Measurements from ENCODE around the gene GPBAR1. TPM values are rescaled to one million over a fixed set of nuclear protein-coding genes. Genes with fewer than 3 reads are reported as not detected.

Gene GPBAR1
- total RNA-seq, 1 donor from 2014 or later = 0.68 TPM

DNA sequence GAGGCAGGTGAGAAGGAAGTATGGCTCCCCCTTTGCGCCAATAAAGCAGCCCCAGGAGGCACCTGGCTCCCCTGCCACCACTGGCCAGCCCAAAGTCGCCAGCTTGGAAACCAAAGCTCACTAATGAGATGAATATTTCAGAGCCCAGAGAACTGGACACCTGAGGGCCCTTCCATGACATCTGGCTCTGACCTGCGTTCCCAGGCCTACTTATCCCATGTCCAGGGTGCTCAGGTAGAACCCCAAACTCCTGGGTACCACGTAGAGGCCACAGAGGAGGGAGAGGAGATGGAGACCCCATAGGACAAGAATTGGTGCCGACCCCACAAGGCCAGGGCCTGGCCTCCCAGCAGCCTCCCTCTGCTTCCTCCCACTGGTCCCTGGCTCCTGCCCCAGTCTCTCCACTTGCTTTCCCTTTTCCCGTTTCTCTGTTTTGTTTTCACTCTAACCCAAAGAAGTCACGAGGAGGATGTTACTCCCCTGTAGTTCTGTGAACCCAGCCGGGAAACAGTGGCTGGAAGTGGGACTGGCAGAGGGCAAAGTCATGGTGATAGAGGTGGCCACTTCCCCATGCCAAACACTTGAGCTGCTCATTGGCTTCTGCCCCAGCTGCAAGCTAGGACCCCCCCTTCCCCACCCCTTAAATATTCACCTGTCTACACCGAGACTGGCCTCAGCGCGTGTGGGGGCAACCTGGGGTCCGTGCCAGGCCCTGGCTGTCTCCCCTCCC lies 30.7 kb downstream of the GPBAR1 start:
- intact Hi-C loops (cut with micrococcal nuclease) = loop anchor here (1.0 to 5.0 kb wide), 2 partner anchors 21 to 76 kb away; partner anchors contain the start of genes AAMP and PNKD
- Mint-ChIP-seq H3K9me3 (no peaks in the 10 kb centered on the region), H3K27me3 (peaks cover 3% of the 10 kb centered on the region), H3K27ac (peak overlapping the region; percentile 91), H3K36me3 (ENCODE audit: low read depth) (peaks cover 11% of the 10 kb centered on the region), H3K4me1 (peaks cover 54% of the 10 kb centered on the region), H3K4me3 (peak overlapping the region; percentile 94)
- DNase-seq = peak; percentile 70

DNA sequence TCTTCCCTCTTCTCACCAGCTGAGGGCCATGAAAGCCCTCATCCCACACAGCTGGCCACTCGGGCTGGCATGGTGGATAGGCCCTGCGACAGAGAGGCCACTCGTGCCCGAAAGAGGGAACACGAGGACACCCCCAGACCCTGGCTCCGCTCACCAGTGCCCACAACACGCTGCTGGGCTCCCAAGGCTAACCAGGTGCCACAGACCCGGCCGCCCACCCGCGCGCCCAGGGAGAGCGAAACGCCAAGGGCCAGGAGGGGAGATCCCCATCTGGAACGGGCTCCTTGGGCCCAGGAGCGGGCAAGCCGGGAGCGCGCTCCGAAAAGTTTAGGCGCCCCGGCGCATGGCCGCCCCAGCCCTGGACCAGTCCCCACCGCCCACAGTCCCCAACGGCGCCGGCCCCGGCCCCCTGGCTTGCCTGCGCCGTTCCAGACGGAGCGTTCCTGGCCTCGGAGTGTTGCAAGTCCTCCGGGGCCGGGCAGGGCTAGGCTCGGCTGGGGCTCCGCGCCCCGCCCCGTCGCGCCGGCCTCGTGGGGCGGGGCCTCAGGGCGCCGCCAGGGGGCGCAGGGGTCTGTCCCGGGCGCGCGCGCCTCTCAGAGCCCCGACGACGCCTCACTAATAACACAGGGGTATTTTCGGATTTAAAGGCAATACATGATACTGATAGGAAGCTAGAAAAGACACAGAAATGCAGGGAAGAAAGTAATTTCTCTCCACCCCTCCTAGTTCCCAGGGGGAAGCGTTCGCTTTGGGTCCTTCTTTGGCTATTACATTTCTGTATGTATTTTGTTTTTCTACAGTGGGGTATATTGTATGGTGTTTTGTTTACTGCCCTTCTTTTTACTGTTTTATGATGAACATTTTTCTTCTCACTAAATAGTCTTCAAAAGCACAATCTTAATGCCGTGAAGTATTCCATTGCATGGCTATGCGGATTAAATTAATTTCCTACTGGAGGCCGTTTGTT lies 31.5 kb downstream of the GPBAR1 start, which contains the start of gene TMBIM1:
TMBIM1 (minus strand) TSS at position 456 of the 967 bp plus-strand sequence. CDS start 10,362 bp downstream, outside the sequence.
- H3K27me3 Mint-ChIP-seq = peaks cover 3% of the 10 kb centered on the region
- H3K36me3 Mint-ChIP-seq (ENCODE audit: low read depth) = peaks cover 8% of the 10 kb centered on the region
- H3K9me3 Mint-ChIP-seq = no peaks in the 10 kb centered on the region
- intact Hi-C loops (cut with micrococcal nuclease) = loop anchor here (5.0 kb wide), 1 partner anchor 75 kb away; no protein-coding TSS in a partner anchor
- DNase-seq = peak; percentile 96
- H3K27ac Mint-ChIP-seq = peak within 1 kb of the TSS; percentile 91
- peaks cover 45% of the 10 kb centered on the region for H3K4me1 Mint-ChIP-seq
- peak within 1 kb of the TSS; percentile 94 for H3K4me3 Mint-ChIP-seq

DNA sequence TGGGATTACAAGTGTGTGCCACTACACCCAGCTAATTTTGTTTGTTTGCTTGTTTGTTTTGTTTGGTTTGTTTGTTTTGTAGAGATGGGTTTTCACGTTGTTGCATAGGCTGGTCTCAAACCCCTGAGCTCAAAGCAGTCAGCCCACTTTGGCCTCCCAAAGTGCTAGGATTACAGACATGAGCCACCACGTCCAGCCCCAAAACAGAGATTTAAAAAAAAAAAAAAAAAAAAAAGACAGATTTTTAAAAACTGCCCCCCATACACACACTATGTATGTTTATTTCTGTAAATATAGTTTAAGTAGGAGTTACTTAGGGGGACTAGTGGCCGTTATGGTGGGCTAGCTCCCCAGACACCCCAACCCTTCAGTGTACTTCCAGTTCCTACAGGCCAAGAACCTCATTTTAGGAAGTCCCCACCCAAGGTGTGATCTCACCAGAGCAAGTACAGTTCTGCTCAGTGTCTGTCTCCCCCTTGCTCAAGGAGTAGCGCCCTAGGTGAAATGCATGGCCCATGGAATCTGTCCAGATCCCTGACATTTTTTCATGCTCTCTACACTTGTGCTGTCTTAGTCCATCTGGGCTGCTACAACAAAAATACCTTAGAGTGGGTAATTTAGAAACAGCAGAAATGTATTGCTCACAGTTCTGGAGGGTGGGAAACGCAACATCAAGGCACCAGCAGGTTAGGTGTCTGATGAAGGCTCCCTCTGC lies 33.1 kb downstream of the GPBAR1 start:
- DNase-seq = peak; percentile 60
- no peaks in the 10 kb centered on the region for H3K9me3 Mint-ChIP-seq
- peaks cover 36% of the 10 kb centered on the region for H3K4me1 Mint-ChIP-seq
- peaks cover 3% of the 10 kb centered on the region for H3K36me3 Mint-ChIP-seq (ENCODE audit: low read depth)
- intact Hi-C loops (cut with micrococcal nuclease) = loop anchor here (5.0 kb wide), 1 partner anchor 73 kb away; no protein-coding TSS in a partner anchor
- H3K27me3 Mint-ChIP-seq = peaks cover 3% of the 10 kb centered on the region
- H3K27ac Mint-ChIP-seq = no peak overlapping the region
- H3K4me3 Mint-ChIP-seq = peak overlapping the region; percentile 9

DNA sequence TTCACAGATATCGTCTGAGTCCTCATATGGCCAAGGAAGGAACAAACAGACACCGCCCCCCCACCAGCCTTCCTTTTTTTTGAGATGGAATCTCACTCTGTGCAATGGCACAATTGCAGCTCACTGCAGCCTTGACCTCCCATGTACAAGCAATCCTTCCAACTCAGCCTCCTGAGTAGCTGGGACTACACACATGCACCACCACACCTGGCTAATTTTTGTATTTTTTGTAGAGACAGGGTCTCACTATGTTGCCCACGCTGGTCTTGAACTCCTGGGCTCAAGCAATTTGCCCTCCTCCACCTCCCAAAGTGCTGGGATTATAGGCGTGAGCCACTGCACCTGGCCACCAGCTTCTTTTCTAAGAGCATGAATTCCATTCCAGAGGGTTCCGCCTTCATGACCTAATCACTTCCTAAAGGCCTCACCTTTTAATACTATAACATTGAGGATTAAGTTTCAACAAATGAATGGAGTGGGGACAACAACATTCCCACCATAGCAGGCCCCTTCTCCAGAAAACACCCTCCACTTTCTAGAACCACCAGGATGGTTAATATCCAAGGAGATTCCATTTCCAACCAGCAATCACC lies 33.7 kb downstream of the GPBAR1 start:
- H3K27me3 Mint-ChIP-seq = peaks cover 3% of the 10 kb centered on the region
- peaks cover 33% of the 10 kb centered on the region for H3K4me1 Mint-ChIP-seq
- no peak overlapping the region for H3K4me3 Mint-ChIP-seq
- H3K9me3 Mint-ChIP-seq = no peaks in the 10 kb centered on the region
- DNase-seq = no peak
- H3K36me3 Mint-ChIP-seq (ENCODE audit: low read depth) = no peaks in the 10 kb centered on the region
- intact Hi-C loops (cut with micrococcal nuclease) = loop anchor here (5.0 kb wide), 1 partner anchor 73 kb away; no protein-coding TSS in a partner anchor
- no peak overlapping the region for H3K27ac Mint-ChIP-seq

DNA sequence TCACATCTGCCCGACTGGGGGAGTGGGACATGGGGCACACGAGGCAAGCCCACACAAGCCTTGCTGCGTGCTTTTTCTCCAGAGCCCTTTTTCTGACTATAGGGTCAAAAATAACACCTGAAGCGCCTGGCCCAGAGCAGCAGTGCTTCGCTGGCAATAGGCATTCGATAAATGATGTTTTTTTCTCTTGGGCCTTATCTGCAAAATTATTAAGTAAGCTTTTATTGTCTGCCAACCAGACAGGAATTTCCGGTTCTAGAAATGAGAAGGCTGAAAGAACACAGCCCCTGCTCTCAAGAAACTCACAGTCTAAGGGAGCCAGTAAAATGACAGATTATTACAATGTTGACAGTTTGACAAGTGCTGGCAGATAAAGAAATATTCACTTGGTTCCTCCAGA lies 34.2 kb downstream of the GPBAR1 start:
- DNase-seq = no peak
- intact Hi-C loops (cut with micrococcal nuclease) = no loop called here
- Mint-ChIP-seq H3K36me3 (ENCODE audit: low read depth) (no peaks in the 10 kb centered on the region), H3K27ac (no peak overlapping the region), H3K9me3 (no peaks in the 10 kb centered on the region), H3K4me3 (no peak overlapping the region), H3K27me3 (peaks cover 3% of the 10 kb centered on the region), H3K4me1 (peaks cover 28% of the 10 kb centered on the region)

- H3K36me3 Mint-ChIP-seq (ENCODE audit: low read depth) = no peaks in the 10 kb centered on the region
- intact Hi-C loops (cut with micrococcal nuclease) = no loop called here
- DNase-seq = no peak
- no peak overlapping the region for H3K27ac Mint-ChIP-seq
- H3K4me3 Mint-ChIP-seq = no peak overlapping the region
- peaks cover 3% of the 10 kb centered on the region for H3K27me3 Mint-ChIP-seq
- no peaks in the 10 kb centered on the region for H3K9me3 Mint-ChIP-seq
- peaks cover 18% of the 10 kb centered on the region for H3K4me1 Mint-ChIP-seq
Observed at GRCh38 chr2:218296200-218296599, 35.4 kb downstream of the GPBAR1 start.

- DNase-seq = peak; percentile 55
- intact Hi-C loops (cut with micrococcal nuclease) = no loop called here
- no peaks in the 10 kb centered on the region for H3K36me3 Mint-ChIP-seq (ENCODE audit: low read depth)
- H3K4me1 Mint-ChIP-seq = peaks cover 17% of the 10 kb centered on the region
- H3K9me3 Mint-ChIP-seq = no peaks in the 10 kb centered on the region
- H3K4me3 Mint-ChIP-seq = no peak overlapping the region
- H3K27ac Mint-ChIP-seq = no peak overlapping the region
- H3K27me3 Mint-ChIP-seq = peaks cover 3% of the 10 kb centered on the region
Observed at GRCh38 chr2:218296847-218297246, 36.0 kb downstream of the GPBAR1 start.

- H3K9me3 Mint-ChIP-seq = no peaks in the 10 kb centered on the region
- intact Hi-C loops (cut with micrococcal nuclease) = no loop called here
- DNase-seq = no peak
- no peak overlapping the region for H3K27ac Mint-ChIP-seq
- no peaks in the 10 kb centered on the region for H3K36me3 Mint-ChIP-seq (ENCODE audit: low read depth)
- H3K27me3 Mint-ChIP-seq = peaks cover 3% of the 10 kb centered on the region
- H3K4me3 Mint-ChIP-seq = no peak overlapping the region
- H3K4me1 Mint-ChIP-seq = peaks cover 11% of the 10 kb centered on the region
Observed at GRCh38 chr2:218298314-218298875, 37.6 kb downstream of the GPBAR1 start.

DNA sequence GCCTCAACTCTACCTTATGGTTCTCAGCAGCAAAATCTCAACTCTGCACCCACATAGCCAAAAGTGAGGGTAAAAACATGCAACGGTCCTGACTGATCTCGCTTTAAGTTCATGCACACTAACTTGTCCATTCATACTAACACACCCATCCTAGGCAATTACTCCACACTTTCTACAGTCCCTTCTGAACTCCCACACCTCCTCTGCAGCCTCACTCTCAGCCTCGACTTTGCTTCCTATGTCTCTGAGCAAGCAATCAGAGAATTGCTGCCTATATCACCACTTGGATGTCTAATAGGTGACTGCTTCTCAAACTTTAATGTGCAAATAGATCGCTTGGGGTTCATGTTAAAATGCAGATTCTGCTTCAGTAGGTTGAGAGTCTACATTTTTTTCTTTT lies 39.3 kb downstream of the GPBAR1 start:
- H3K36me3 Mint-ChIP-seq (ENCODE audit: low read depth) = no peaks in the 10 kb centered on the region
- no peak overlapping the region for H3K27ac Mint-ChIP-seq
- intact Hi-C loops (cut with micrococcal nuclease) = loop anchor here (2.0 kb wide), 3 partner anchors 17 to 349 kb away; no protein-coding TSS in a partner anchor
- H3K9me3 Mint-ChIP-seq = no peaks in the 10 kb centered on the region
- H3K4me3 Mint-ChIP-seq = no peak overlapping the region
- H3K27me3 Mint-ChIP-seq = peaks cover 3% of the 10 kb centered on the region
- no peak for DNase-seq
- H3K4me1 Mint-ChIP-seq = peaks cover 7% of the 10 kb centered on the region

DNA sequence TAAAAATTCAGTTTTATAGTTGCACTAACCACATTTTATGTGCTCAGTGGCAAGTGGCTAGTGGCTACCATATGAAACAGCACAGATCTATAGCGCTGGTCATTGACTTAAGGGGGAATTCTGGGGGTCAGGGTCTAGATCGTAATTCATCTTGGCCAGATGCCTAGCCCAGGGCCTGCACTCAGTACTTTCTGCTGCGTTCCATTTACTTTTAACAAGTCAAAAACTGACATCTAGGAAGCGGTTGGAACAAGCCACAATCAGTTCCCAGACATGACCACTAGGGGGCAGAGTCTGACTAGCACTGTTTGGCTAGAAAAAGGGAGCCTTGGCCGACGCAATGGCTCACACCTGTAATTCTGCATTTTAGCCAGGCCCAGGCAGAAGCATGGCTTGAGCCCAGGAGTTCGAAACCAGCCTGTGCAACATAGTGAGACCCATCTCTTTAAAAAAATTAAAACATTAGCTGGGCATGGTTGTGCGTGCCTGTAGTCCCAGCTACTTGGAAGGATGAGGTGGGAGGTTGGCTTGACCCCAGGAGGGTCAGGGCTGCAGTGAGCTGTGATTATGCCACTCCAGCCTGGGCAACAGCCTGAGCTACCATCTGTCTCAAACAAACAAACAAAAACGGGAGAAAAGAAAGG lies 40.5 kb downstream of the GPBAR1 start:
- Mint-ChIP-seq H3K36me3 (ENCODE audit: low read depth) (no peaks in the 10 kb centered on the region), H3K9me3 (no peaks in the 10 kb centered on the region), H3K4me3 (no peak overlapping the region), H3K27ac (no peak overlapping the region), H3K4me1 (peaks cover 5% of the 10 kb centered on the region), H3K27me3 (no peaks in the 10 kb centered on the region)
- intact Hi-C loops (cut with micrococcal nuclease) = loop anchor here (1.0 to 2.0 kb wide), 5 partner anchors 16 to 348 kb away; no protein-coding TSS in a partner anchor
- DNase-seq = peak; percentile 97

DNA sequence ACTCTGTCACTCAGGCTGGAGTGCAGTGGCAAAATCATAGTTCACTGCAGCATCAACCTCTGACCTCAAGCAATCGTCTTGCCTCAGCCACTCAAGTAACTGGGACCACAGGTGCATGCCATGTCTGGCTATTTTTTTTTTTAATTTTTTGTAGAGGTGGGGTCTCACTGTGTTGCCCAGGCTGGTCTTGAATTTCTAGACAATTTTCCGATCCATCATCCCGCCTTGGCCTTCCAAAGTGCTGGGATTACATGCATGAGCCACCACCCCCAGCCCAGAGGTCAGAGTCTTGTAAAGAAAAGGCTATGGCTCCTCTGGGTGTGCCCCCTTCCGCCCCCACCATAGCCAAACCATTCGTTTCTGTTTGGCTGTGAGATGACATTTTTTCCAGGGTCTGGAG lies 44.6 kb downstream of the GPBAR1 start:
- Mint-ChIP-seq H3K4me3 (no peak overlapping the region), H3K9me3 (no peaks in the 10 kb centered on the region), H3K36me3 (ENCODE audit: low read depth) (no peaks in the 10 kb centered on the region), H3K4me1 (peaks cover 12% of the 10 kb centered on the region), H3K27me3 (peaks cover 2% of the 10 kb centered on the region), H3K27ac (no peak overlapping the region)
- no peak for DNase-seq
- intact Hi-C loops (cut with micrococcal nuclease) = no loop called here

DNA sequence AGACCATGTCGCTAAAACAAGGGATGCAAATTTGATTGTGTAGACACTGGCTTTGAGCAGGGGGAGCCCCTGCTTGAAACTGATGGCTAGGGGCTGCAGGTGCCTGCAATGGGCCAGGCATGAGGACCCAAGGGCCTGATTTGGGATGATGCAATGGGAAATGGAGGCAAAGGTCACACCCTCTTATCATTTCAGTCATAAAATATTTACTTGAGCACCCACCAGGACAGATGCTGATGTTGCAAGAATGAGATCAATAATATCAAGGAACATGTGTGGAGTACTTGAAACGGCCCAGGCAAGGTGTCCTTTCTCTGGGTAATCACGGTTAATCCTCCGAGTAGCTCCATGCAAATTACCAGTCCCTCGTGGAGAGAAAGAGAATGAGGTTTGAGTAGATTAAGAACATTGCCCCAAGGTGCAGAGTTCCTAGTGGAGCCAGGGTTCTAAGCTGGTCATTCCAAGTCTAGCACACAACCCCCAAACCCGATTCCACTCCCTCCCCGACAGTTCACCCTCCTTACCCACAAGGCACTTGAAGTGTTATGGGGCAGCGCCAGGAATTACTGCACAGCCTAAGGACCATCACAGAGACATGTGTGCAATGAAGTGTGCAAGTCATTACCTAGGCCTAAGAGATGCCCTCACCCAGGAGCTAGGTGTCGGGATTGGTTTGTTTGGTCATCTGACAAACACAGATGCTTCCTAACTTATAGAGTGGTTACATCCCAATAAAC lies 45.5 kb downstream of the GPBAR1 start:
- H3K36me3 Mint-ChIP-seq (ENCODE audit: low read depth) = no peaks in the 10 kb centered on the region
- H3K27ac Mint-ChIP-seq = no peak overlapping the region
- intact Hi-C loops (cut with micrococcal nuclease) = no loop called here
- no peak for DNase-seq
- peaks cover 2% of the 10 kb centered on the region for H3K27me3 Mint-ChIP-seq
- H3K4me1 Mint-ChIP-seq = peaks cover 9% of the 10 kb centered on the region
- no peaks in the 10 kb centered on the region for H3K9me3 Mint-ChIP-seq
- no peak overlapping the region for H3K4me3 Mint-ChIP-seq

Measured in activated CD4-positive, alpha-beta T cell treated with anti-CD3 and anti-CD28 coated beads, Interleukin-2, amount 10 ng/mL, durations not matched to agents 24 days and 14 days (primary cell).